Measurements from ENCODE around the gene GALNT3.

DNA sequence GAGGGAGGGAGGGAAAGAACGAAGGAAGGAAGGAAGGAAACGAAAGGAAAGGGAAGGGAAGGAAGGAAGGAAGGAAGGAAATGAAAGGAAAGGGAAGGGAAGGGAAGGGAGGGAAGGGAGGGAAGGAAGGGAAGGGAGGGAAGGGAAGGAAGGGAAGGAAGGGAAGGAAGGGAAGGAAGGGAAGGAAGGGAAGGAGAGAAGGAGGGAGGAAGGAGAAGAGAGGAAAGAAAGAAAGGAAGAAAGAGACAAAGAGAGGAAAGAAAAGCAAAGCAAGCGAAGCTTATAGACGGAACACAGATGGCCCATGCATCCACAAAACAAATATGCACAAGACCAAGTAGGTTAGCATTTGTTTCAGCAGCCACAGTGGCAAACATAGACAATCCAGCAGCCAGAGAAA is 20.4 kb upstream of the GALNT3 start:
- TF ChIP-seq, protein P1, sequence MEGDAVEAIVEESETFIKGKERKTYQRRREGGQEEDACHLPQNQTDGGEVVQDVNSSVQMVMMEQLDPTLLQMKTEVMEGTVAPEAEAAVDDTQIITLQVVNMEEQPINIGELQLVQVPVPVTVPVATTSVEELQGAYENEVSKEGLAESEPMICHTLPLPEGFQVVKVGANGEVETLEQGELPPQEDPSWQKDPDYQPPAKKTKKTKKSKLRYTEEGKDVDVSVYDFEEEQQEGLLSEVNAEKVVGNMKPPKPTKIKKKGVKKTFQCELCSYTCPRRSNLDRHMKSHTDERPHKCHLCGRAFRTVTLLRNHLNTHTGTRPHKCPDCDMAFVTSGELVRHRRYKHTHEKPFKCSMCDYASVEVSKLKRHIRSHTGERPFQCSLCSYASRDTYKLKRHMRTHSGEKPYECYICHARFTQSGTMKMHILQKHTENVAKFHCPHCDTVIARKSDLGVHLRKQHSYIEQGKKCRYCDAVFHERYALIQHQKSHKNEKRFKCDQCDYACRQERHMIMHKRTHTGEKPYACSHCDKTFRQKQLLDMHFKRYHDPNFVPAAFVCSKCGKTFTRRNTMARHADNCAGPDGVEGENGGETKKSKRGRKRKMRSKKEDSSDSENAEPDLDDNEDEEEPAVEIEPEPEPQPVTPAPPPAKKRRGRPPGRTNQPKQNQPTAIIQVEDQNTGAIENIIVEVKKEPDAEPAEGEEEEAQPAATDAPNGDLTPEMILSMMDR (conservative IDR thresholded peaks at IDR 0.05) = no peak
- no peak for TF ChIP-seq EZH2 (IDR thresholded peaks at IDR 0.05; ENCODE audit: low read depth)
